SK-N-MC (cell line): ENCODE data around the gene VEGFC.

Source experiments
- EZH2 ChIP-seq: fragments of 200-600 bp; sonication (generic); IDR thresholded peaks from one replicate; pipeline ENCODE4 v1.6.1; 2017; ENCODE audit warnings: antibody characterized with exemption
- FOXP2 ChIP-seq: optimal IDR thresholded peaks from 2 replicates; pipeline ENCODE3; 2011; ENCODE audit warnings: mild to moderate bottlenecking, moderate library complexity; ENCODE audit not compliant: insufficient read depth; ENCODE audit errors: extremely low read length, control extremely low read depth
- POLR2AphosphoS5 ChIP-seq: IDR thresholded peaks from 2 replicates; pipeline ENCODE4 v1.6.1; 2012; ENCODE audit warnings: mild to moderate bottlenecking, low read depth, low read length, borderline replicate concordance

- TF ChIP-seq POLR2AphosphoS5 (no peak), EZH2 (no peak), FOXP2 (no peak)
Measured at GRCh38 chr4:176800891-176801534, 8.3 kb upstream of the VEGFC start.
